HEK293 (cell line): ENCODE results near the gene TNFRSF4.

Source experiments
- TF ChIP-seq, protein P1 (sequence below): fragments of 450-650 bp; formaldehyde crosslinking; IDR thresholded peaks from 2 replicates; pipeline ENCODE4 v1.5.1; 2016; ENCODE audit warnings: missing biosample characterization, missing genetic modification characterization, low read depth
- TF ChIP-seq, protein P2 (sequence below): fragments of 450-650 bp; formaldehyde crosslinking; IDR thresholded peaks from 2 replicates; pipeline ENCODE4 v1.5.1; 2016; ENCODE audit warnings: missing biosample characterization, missing genetic modification characterization, borderline replicate concordance

DNA sequence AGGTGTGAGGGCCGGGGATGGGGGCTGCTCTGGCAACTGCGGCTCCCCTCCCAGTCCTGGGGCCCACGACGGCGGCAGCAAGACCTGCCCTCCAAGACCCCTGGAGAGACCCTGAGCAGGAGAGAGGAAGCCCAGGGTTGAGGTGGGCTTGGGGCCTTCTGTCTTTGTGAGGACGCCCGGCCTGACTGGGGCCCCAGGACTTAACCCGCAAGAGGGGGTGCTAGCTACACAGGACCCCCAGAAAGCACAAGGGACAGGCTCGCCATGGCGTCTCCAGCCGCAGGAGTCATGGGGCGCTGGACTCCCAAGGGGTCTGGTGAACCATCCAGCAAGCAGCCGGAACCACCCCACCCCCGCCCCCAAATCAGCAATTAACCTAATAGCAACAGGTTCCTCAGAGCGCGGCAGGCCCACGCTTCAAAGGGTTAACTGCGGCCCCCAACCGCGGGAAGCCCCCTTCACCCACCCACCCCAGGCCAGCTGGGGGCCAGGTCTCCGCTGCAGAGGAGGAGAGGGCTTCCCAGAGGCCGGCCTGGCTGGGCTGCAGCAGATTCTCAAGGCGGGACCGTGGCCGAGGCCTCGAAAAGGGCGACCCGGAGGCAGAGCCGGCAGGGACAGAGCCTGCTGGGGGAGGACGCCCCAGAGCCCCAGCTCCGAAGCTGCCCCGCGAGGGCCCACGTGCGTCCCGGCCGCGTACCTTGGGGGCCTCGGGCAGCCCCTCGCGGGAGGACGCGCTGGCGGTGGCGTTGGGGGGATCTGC lies 32.0 kb upstream of the TNFRSF4 start:
- TF ChIP-seq, protein P1, sequence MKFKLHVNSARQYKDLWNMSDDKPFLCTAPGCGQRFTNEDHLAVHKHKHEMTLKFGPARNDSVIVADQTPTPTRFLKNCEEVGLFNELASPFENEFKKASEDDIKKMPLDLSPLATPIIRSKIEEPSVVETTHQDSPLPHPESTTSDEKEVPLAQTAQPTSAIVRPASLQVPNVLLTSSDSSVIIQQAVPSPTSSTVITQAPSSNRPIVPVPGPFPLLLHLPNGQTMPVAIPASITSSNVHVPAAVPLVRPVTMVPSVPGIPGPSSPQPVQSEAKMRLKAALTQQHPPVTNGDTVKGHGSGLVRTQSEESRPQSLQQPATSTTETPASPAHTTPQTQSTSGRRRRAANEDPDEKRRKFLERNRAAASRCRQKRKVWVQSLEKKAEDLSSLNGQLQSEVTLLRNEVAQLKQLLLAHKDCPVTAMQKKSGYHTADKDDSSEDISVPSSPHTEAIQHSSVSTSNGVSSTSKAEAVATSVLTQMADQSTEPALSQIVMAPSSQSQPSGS (tag by site-specific recombination): no peak
- TF ChIP-seq, protein P2, sequence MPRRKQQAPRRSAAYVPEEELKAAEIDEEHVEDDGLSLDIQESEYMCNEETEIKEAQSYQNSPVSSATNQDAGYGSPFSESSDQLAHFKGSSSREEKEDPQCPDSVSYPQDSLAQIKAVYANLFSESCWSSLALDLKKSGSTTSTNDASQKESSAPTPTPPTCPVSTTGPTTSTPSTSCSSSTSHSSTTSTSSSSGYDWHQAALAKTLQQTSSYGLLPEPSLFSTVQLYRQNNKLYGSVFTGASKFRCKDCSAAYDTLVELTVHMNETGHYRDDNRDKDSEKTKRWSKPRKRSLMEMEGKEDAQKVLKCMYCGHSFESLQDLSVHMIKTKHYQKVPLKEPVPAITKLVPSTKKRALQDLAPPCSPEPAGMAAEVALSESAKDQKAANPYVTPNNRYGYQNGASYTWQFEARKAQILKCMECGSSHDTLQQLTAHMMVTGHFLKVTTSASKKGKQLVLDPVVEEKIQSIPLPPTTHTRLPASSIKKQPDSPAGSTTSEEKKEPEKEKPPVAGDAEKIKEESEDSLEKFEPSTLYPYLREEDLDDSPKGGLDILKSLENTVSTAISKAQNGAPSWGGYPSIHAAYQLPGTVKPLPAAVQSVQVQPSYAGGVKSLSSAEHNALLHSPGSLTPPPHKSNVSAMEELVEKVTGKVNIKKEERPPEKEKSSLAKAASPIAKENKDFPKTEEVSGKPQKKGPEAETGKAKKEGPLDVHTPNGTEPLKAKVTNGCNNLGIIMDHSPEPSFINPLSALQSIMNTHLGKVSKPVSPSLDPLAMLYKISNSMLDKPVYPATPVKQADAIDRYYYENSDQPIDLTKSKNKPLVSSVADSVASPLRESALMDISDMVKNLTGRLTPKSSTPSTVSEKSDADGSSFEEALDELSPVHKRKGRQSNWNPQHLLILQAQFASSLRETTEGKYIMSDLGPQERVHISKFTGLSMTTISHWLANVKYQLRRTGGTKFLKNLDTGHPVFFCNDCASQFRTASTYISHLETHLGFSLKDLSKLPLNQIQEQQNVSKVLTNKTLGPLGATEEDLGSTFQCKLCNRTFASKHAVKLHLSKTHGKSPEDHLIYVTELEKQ (tag by site-specific recombination): no peak
